HFFc6 (cell line): ENCODE measurements around the gene CFAP92. TPM values are rescaled to one million over a fixed set of nuclear protein-coding genes. Genes with fewer than 3 reads are reported as not detected.

Experiments used
- DNase-seq: peaks from one replicate; pipeline ENCODE4 v3.0.0-alpha.2; 2018
- H3K27ac Mint-ChIP-seq: 2 replicates; pipeline ENCODE4 v1.8.0; 2020; ENCODE audit warnings: mild to moderate bottlenecking, mixed read lengths
- H3K27me3 Mint-ChIP-seq: 2 replicates; pipeline ENCODE4 v1.8.0; 2021; ENCODE audit warnings: mild to moderate bottlenecking, moderate library complexity, mixed read lengths; ENCODE audit not compliant: insufficient read depth
- H3K36me3 Mint-ChIP-seq: 2 replicates; pipeline ENCODE4 v1.8.0; 2021; ENCODE audit warnings: low read depth, mixed read lengths
- H3K4me1 Mint-ChIP-seq: 2 replicates; pipeline ENCODE4 v1.8.0; 2020; ENCODE audit warnings: low read depth, mixed read lengths
- H3K4me3 Mint-ChIP-seq: 2 replicates; pipeline ENCODE4 v1.8.0; 2020; ENCODE audit warnings: mild to moderate bottlenecking, moderate library complexity, mixed read lengths
- H3K9me3 Mint-ChIP-seq: 2 replicates; pipeline ENCODE4 v1.8.0; 2020; ENCODE audit warnings: mild to moderate bottlenecking, mixed read lengths
- total RNA-seq, 6 experiments: library from RNA; stranded (reverse); fragmentation: NEBNext Ultra II Directional; extraction: Animal tissue kit (Norgen Biotek cat#: 25700); gene quantifications; 2 replicates in 1 of 6; 3 replicates in 5 of 6; pipeline ENCODE4 v1.2.3, GENCODE V29; 2021
- TF ChIP-seq, protein P1 (sequence below): fragments of 200-600 bp; sonication (generic); IDR thresholded peaks from 2 replicates; pipeline ENCODE4 v1.5.0; 2021; ENCODE audit warnings: antibody characterized with exemption, mild to moderate bottlenecking

The CFAP92 gene
- total RNA-seq, 6 experiments from 2014 or later, result not detected

GRCh38 chr3:128965818-128966217, 28.1 kb downstream of the CFAP92 start:
- H3K4me1 Mint-ChIP-seq, result no peaks in the 10 kb centered on the region
- TF ChIP-seq, protein P1, sequence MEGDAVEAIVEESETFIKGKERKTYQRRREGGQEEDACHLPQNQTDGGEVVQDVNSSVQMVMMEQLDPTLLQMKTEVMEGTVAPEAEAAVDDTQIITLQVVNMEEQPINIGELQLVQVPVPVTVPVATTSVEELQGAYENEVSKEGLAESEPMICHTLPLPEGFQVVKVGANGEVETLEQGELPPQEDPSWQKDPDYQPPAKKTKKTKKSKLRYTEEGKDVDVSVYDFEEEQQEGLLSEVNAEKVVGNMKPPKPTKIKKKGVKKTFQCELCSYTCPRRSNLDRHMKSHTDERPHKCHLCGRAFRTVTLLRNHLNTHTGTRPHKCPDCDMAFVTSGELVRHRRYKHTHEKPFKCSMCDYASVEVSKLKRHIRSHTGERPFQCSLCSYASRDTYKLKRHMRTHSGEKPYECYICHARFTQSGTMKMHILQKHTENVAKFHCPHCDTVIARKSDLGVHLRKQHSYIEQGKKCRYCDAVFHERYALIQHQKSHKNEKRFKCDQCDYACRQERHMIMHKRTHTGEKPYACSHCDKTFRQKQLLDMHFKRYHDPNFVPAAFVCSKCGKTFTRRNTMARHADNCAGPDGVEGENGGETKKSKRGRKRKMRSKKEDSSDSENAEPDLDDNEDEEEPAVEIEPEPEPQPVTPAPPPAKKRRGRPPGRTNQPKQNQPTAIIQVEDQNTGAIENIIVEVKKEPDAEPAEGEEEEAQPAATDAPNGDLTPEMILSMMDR, result no peak
- H3K9me3 Mint-ChIP-seq, result no peaks in the 10 kb centered on the region; the same call in 1 of the 2 replicates
- no peak overlapping the region for H3K4me3 Mint-ChIP-seq
- DNase-seq, result no peak
- no peak overlapping the region for H3K27ac Mint-ChIP-seq
- H3K36me3 Mint-ChIP-seq, result no peaks in the 10 kb centered on the region
- peaks cover 47% of the 10 kb centered on the region for H3K27me3 Mint-ChIP-seq

DNA sequence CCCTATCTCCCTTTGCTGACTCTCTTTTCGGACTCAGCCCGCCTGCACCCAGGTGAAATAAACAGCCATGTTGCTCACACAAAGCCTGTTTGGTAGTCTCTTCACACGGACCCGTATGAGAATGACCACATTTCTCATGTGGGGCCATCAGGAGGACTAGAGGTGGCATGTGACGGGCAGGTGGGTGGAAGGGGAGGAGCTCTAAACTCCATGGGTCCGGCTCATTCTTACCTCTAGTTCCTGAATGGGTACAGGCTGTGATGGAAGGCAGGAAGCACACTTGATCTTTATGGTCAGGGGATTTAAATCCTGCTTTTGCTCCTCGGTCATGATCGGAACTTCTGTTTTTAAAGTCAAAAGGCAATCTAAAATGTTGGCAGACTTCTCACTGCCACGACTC, 28.6 kb downstream of the CFAP92 start:
- H3K4me3 Mint-ChIP-seq, result no peak overlapping the region
- peaks cover 52% of the 10 kb centered on the region for H3K27me3 Mint-ChIP-seq
- TF ChIP-seq, protein P1, result no peak
- H3K27ac Mint-ChIP-seq, result no peak overlapping the region
- no peaks in the 10 kb centered on the region; the same call in 1 of the 2 replicates for H3K9me3 Mint-ChIP-seq
- DNase-seq, result no peak
- no peaks in the 10 kb centered on the region for H3K4me1 Mint-ChIP-seq
- no peaks in the 10 kb centered on the region for H3K36me3 Mint-ChIP-seq

DNA sequence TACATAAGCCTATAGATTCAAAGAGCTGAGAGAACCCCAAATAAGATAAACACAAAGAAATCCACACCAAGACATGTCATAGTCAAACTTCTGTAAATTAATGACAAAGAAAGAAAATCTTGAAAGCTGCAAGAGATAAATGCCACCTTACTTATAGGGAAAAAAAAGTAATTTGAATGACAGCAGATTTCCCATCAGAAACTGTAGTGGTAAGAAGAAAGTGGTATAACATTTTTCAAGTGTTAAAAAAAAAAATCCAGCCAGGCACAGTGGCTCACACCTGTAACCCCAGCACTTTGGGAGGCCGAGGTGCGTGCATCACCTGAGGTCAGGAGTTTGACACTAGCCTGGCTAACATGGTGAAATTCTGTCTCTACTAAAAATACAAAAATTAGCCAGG, 37.4 kb downstream of the CFAP92 start:
- H3K9me3 Mint-ChIP-seq, result peaks cover 21% of the 10 kb centered on the region
- H3K4me3 Mint-ChIP-seq, result no peak overlapping the region
- peaks cover 4% of the 10 kb centered on the region; the same call in 1 of the 2 replicates for H3K36me3 Mint-ChIP-seq
- no peak overlapping the region for H3K27ac Mint-ChIP-seq
- TF ChIP-seq, protein P1, result no peak
- no peak for DNase-seq
- H3K27me3 Mint-ChIP-seq, result peaks cover 36% of the 10 kb centered on the region
- no peaks in the 10 kb centered on the region for H3K4me1 Mint-ChIP-seq

DNA sequence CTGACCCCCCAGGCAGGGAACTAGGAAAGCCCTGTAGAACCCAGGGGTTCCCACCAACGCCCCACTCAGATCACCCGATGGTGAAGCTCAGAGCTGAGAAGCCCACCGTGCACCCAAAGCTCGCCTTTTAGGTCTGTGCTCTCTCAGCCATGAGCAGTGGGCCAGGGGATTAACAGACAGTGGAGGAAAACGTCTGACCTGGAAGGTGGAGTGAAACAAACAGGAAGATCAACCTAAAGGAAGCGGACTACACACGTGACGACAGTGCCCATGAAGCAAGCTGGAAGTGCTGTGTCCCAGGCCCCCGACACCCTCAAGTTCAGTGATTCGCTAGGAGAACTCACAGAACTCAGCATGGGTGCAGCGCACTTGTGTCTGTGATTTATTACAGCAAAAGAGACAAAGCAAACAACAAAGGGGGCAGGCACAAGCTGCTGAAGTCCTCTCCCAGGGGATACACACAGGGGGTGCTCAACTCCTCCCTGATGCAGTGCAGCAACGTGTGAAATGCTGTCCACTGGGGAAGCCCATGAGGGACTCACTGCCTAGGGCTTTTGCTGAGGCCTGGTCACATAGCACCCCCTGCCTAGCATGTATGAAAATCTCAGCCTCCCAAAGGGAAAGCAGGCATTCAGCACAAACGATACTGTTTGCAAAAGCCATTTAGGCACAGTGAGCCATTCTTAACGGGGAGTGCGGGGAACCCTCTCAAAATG, 43.5 kb downstream of the CFAP92 start:
- H3K9me3 Mint-ChIP-seq, result peaks cover 6% of the 10 kb centered on the region
- peaks cover 27% of the 10 kb centered on the region for H3K27me3 Mint-ChIP-seq
- peak; percentile 23 for DNase-seq
- TF ChIP-seq, protein P1, result peak; percentile 60
- H3K4me3 Mint-ChIP-seq, result no peak overlapping the region
- peaks cover 6% of the 10 kb centered on the region; the same call in 1 of the 2 replicates for H3K4me1 Mint-ChIP-seq
- no peak overlapping the region for H3K27ac Mint-ChIP-seq
- no peaks in the 10 kb centered on the region for H3K36me3 Mint-ChIP-seq

GRCh38 chr3:128949158-128949557, 44.7 kb downstream of the CFAP92 start:
- H3K36me3 Mint-ChIP-seq, result no peaks in the 10 kb centered on the region
- H3K9me3 Mint-ChIP-seq, result peaks cover 6% of the 10 kb centered on the region
- peaks cover 29% of the 10 kb centered on the region for H3K27me3 Mint-ChIP-seq
- H3K27ac Mint-ChIP-seq, result no peak overlapping the region
- DNase-seq, result no peak
- TF ChIP-seq, protein P1, result no peak
- no peak overlapping the region for H3K4me3 Mint-ChIP-seq
- peaks cover 6% of the 10 kb centered on the region; the same call in 1 of the 2 replicates for H3K4me1 Mint-ChIP-seq
